Measurements from ENCODE around the gene FBXL20.
"Not testable (repeated sequence)": the region's sequence is repeated elsewhere in the genome, so short reads cannot be mapped to it uniquely, and the experiment has no call there.

The FBXL20 gene

GRCh38 chr17:39325528-39326240 is 75.7 kb downstream of the FBXL20 start:
- DNase-seq (ENCODE audit: low spot score) = no peak

GRCh38 chr17:39318636-39319035 is 82.8 kb downstream of the FBXL20 start:
- TF ChIP-seq, protein P1, sequence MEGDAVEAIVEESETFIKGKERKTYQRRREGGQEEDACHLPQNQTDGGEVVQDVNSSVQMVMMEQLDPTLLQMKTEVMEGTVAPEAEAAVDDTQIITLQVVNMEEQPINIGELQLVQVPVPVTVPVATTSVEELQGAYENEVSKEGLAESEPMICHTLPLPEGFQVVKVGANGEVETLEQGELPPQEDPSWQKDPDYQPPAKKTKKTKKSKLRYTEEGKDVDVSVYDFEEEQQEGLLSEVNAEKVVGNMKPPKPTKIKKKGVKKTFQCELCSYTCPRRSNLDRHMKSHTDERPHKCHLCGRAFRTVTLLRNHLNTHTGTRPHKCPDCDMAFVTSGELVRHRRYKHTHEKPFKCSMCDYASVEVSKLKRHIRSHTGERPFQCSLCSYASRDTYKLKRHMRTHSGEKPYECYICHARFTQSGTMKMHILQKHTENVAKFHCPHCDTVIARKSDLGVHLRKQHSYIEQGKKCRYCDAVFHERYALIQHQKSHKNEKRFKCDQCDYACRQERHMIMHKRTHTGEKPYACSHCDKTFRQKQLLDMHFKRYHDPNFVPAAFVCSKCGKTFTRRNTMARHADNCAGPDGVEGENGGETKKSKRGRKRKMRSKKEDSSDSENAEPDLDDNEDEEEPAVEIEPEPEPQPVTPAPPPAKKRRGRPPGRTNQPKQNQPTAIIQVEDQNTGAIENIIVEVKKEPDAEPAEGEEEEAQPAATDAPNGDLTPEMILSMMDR (IDR thresholded peaks at IDR 0.05; ENCODE audit: extremely low read depth, missing control alignments) = no peak
- no peak for DNase-seq (ENCODE audit: low spot score)

More at GRCh38 chr17:39325528-39326240, 75.7 kb downstream of the FBXL20 start:
- TF ChIP-seq, protein P1 (IDR thresholded peaks at IDR 0.05; ENCODE audit: extremely low read depth, missing control alignments) = no peak

GRCh38 chr17:39306509-39307212 is 94.8 kb downstream of the FBXL20 start:
- TF ChIP-seq, protein P1 (IDR thresholded peaks at IDR 0.05; ENCODE audit: extremely low read depth, missing control alignments) = no peak
- DNase-seq (ENCODE audit: low spot score) = peak; percentile 43

- TF ChIP-seq, protein P1 (IDR thresholded peaks at IDR 0.05; ENCODE audit: extremely low read depth, missing control alignments) = no peak
- no peak for DNase-seq (ENCODE audit: low spot score)
Measured at GRCh38 chr17:39305978-39306377, 95.4 kb downstream of the FBXL20 start.

DNA sequence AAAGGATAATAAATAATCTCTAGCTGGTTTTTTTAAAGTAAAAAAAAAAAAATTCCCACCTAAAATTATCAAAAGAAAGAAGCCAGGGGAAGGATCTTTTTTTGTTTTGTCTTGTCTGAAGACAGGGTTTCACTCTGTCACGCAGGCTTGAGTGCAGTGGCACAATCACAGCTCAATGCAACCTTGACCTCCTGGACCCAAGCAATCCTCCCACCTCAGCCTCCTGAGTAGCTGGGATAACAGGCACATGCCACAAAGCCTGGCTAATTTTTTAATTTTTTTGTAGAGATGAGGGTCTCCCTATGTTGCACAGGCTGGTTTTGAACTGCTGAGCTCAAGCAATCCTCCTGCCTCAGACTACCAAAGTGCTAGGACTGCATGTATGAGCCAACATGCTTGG is 97.2 kb downstream of the FBXL20 start:
- TF ChIP-seq, protein P1 (IDR thresholded peaks at IDR 0.05; ENCODE audit: extremely low read depth, missing control alignments) = no peak
- DNase-seq (ENCODE audit: low spot score) = no peak

DNA sequence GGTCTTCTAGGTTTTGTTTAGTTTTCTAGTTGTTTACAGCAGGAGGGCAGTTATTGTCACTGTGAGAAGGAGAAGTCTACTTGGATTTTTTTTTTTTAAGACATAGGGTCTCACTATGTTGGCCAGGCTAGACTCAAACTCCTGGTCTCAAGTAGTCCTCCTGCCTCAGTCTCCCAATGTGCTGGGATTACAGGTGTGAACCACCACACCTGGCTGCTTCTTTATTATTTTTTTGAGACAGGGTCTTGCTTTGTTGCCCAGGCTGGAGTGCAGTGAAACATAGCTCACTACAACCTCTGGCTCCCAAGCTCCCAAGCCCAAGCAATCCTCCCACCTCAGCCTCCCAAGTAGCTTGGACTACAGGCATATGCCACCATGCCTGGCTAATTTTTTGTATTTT is 107.4 kb downstream of the FBXL20 start:
- TF ChIP-seq, protein P1 (IDR thresholded peaks at IDR 0.05; ENCODE audit: extremely low read depth, missing control alignments) = no peak
- no peak for DNase-seq (ENCODE audit: low spot score)

DNA sequence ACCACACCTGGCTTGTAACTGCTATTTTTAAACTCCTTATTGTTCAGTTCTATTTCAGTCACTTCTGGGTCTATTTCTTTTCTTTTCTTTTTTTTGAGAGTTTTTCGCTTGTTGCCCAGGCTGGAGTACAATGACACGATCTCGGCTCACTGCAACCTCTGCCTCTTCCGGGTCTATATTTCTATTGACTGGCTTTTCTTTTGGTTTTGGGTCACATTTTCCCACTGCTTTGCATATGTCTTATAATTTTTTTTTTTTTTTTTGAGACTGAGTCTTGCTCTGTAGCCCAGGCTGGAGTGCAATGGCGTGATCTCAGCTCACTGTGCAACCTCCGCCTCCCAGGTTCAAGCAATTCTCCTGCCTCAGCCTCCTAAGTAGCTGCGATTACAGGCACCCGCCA is 108.9 kb downstream of the FBXL20 start:
- DNase-seq (ENCODE audit: low spot score) = not testable (repeated sequence)

DNA sequence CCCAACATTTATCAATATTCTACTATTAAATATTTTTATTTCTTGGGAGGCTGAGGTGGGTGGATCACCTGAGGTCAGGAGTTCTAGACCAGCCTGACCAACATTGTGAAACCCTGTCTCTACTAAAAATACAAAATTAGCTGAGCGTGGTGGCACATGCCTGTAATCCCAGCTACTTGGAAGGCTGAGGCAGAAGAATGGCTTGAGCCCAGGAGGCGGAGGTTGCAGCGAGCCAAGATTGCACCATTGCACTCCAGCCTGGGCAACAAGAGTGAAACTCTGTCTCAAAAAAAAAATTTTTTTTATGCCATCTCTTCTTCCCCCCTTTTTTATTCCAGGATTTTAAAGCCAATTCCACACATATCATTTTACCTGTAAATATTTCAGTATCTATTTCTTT is 114.9 kb downstream of the FBXL20 start:
- DNase-seq (ENCODE audit: low spot score) = not testable (repeated sequence)

Measured in GM20000 (cell line).